MCF 10A (cell line): ENCODE measurements around the gene HPN. TPM values are rescaled to one million over a fixed set of nuclear protein-coding genes. Genes with fewer than 3 reads are reported as not detected.

Experiments
- BruUV-seq: library from RNA; stranded (reverse); fragments of 400-500 nt; replicated peaks from 2 replicates; lab custom pipeline; 2021; lab: Mats Ljungman, UMichigan
- CTCF ChIA-PET: fragments of 300-600 bp; sonication (Branson Sonifier 250); formaldehyde crosslinking; extraction: SDS; loops from one replicate; lab custom pipeline; 2021; ENCODE audit warnings: antibody characterized with exemption, inconsistent platforms; lab: Yijun Ruan, JAX
- POLR2A ChIA-PET: fragments of 300-600, 350-650 bp; sonication (Branson Sonifier 250); formaldehyde crosslinking; extraction: SDS; loops from one replicate; lab custom pipeline; 2020; ENCODE audit warnings: antibody characterized with exemption, inconsistent platforms; lab: Yijun Ruan, JAX
- DNase-seq: peaks from one replicate; pipeline ENCODE4 v3.0.0-alpha.2; 2018; ENCODE audit not compliant: unreplicated experiment
- H3K27ac Mint-ChIP-seq: one replicate; pipeline ENCODE4 v1.8.0; 2022; ENCODE audit warnings: mild to moderate bottlenecking, low read depth, mixed read lengths; ENCODE audit not compliant: unreplicated experiment
- H3K27me3 Mint-ChIP-seq: one replicate; pipeline ENCODE4 v1.8.0; 2022; ENCODE audit warnings: mixed read lengths; ENCODE audit not compliant: insufficient read depth, unreplicated experiment
- H3K36me3 Mint-ChIP-seq: one replicate; pipeline ENCODE4 v1.8.0; 2022; ENCODE audit warnings: mild to moderate bottlenecking, moderate library complexity, mixed read lengths; ENCODE audit not compliant: insufficient read depth, unreplicated experiment
- H3K4me1 Mint-ChIP-seq: one replicate; pipeline ENCODE4 v1.8.0; 2022; ENCODE audit warnings: mixed read lengths; ENCODE audit not compliant: insufficient read depth, unreplicated experiment
- H3K4me3 Mint-ChIP-seq: one replicate; pipeline ENCODE4 v1.8.0; 2022; ENCODE audit warnings: mild to moderate bottlenecking, moderate library complexity, mixed read lengths; ENCODE audit not compliant: unreplicated experiment
- H3K9me3 Mint-ChIP-seq: one replicate; pipeline ENCODE4 v1.8.0; 2022; ENCODE audit warnings: mixed read lengths; ENCODE audit not compliant: unreplicated experiment
- intact Hi-C: fragments of 100-400 bp; cut with micrococcal nuclease; formaldehyde crosslinking; loops from 2 replicates; pipeline ENCODE4 v1.14.1; 2022
- total RNA-seq: library from RNA; stranded (reverse); gene quantifications from 2 replicates; pipeline ENCODE4 v1.2.3, GENCODE V29; 2022
- TF ChIP-seq, protein P1 (sequence below): fragments of 200-600 bp; IDR thresholded peaks from one replicate; pipeline ENCODE4 v1.8.0; 2022; ENCODE audit warnings: antibody characterized with exemption, mild to moderate bottlenecking; ENCODE audit not compliant: unreplicated experiment

Gene HPN
- total RNA-seq, 1 experiment from 2014 or later, result not detected

- no peak overlapping the region for H3K4me3 Mint-ChIP-seq
- H3K27ac Mint-ChIP-seq, result no peak overlapping the region
- intact Hi-C loops, result loop anchor here (10.0 kb wide), 1 partner anchor 184 kb away; the partner anchor contains the start of gene LSR
- no peaks in the 10 kb centered on the region for H3K9me3 Mint-ChIP-seq
- no TSS peak for BruUV-seq
- TF ChIP-seq, protein P1, sequence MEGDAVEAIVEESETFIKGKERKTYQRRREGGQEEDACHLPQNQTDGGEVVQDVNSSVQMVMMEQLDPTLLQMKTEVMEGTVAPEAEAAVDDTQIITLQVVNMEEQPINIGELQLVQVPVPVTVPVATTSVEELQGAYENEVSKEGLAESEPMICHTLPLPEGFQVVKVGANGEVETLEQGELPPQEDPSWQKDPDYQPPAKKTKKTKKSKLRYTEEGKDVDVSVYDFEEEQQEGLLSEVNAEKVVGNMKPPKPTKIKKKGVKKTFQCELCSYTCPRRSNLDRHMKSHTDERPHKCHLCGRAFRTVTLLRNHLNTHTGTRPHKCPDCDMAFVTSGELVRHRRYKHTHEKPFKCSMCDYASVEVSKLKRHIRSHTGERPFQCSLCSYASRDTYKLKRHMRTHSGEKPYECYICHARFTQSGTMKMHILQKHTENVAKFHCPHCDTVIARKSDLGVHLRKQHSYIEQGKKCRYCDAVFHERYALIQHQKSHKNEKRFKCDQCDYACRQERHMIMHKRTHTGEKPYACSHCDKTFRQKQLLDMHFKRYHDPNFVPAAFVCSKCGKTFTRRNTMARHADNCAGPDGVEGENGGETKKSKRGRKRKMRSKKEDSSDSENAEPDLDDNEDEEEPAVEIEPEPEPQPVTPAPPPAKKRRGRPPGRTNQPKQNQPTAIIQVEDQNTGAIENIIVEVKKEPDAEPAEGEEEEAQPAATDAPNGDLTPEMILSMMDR, result no peak
- no peak for DNase-seq
- H3K4me1 Mint-ChIP-seq, result no peaks in the 10 kb centered on the region
- no peaks in the 10 kb centered on the region for H3K36me3 Mint-ChIP-seq
- ChIA-PET POLR2A (interaction anchor here (0.6 kb wide), 1 partner anchor 954 kb away, joined by 3 read pairs; no protein-coding TSS in a partner anchor), CTCF (interaction anchor here (0.6 to 8.7 kb wide), 3 partner anchors 16 to 233 kb away, joined by 3 to 75 read pairs (median 4); partner anchors contain the start of gene HPN)
- H3K27me3 Mint-ChIP-seq, result peaks cover 18% of the 10 kb centered on the region
These were observed 18.8 kb downstream of the HPN start for GRCh38 chr19:35060160-35060855.

DNA sequence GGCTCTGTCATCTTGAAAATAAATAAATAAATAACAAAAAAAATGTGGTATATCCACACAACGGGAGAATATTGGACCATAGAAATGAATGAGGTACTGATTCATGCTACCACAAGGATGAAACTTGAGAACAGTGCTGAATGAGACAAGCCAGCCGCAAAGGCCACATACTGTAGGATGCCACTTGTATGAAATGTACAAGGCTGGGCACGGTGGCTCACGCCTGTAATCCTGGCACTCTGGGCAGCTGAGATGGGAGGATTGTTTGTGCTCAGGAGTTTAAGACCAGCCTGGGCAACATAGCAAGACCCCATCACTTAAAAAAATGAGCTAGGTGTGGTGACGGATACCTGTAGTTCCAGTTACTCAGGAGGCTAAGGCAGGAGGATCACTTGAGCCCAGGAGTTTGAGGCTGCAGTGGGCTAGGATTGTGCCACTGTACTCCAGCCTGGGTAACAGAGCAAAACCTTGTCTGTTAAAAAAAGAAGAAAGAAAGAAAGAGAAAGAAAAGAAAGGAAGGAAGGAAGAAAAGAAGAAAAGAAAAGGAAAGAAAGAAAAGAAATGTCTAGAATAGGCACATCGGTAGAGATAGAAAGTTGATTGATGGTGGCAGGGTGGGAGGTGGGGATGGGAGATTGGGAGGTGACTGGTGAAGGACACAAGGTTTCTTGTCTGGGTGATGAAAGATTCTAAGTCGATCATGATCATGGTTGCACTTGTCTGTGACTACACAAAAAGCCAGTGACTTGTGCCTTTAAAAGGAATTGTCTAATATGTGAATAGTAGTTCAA lies 20.3 kb downstream of the HPN start:
- Mint-ChIP-seq H3K4me1 (no peaks in the 10 kb centered on the region), H3K27me3 (peaks cover 4% of the 10 kb centered on the region), H3K9me3 (no peaks in the 10 kb centered on the region), H3K27ac (no peak overlapping the region), H3K4me3 (no peak overlapping the region), H3K36me3 (no peaks in the 10 kb centered on the region)
- ChIA-PET CTCF (interaction anchor here (0.7 kb wide), 1 partner anchor 11 kb away, joined by 3 read pairs; no protein-coding TSS in a partner anchor), POLR2A (no interaction called here)
- no peak for DNase-seq
- no TSS peak for BruUV-seq
- TF ChIP-seq, protein P1, result no peak
- intact Hi-C loops, result loop anchor here (10.0 kb wide), 1 partner anchor 183 kb away; the partner anchor contains the start of gene LSR

DNA sequence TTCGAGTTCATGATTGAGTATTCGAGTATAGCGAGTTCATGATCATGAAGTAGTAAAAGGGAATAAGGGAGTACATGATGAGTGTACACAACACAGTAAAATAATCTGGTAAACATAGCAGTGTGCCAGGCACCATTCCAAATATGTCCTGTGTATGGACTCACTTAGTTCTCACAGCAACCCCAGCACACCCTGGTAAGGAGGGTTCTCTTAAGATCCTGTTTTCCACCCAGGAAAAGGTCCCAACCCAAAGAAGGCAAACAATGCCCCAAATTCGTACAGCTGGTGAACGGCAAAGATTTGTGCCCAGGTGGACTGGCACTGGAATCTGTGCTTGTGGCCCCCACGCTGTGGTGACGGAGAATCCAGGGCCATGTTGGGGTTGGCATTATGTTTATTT lies 21.4 kb downstream of the HPN start:
- BruUV-seq, result no TSS peak
- CTCF ChIA-PET, result interaction anchor here (0.6 to 2.1 kb wide), 5 partner anchors 37 to 213 kb away, joined by 3 to 6 read pairs (median 4); no protein-coding TSS in a partner anchor
- Mint-ChIP-seq H3K4me1 (no peaks in the 10 kb centered on the region), H3K27ac (no peak overlapping the region), H3K27me3 (no peaks in the 10 kb centered on the region), H3K4me3 (no peak overlapping the region), H3K36me3 (no peaks in the 10 kb centered on the region), H3K9me3 (no peaks in the 10 kb centered on the region)
- DNase-seq, result no peak
- POLR2A ChIA-PET, result interaction anchor here (1.4 kb wide), 1 partner anchor 62 kb away, joined by 5 read pairs; no protein-coding TSS in a partner anchor
- TF ChIP-seq, protein P1, result no peak
- intact Hi-C loops, result loop anchor here (10.0 kb wide), 1 partner anchor 182 kb away; the partner anchor contains the start of gene LSR
